ENCODE measurements around the gene TNNT2.

The TNNT2 gene

DNA sequence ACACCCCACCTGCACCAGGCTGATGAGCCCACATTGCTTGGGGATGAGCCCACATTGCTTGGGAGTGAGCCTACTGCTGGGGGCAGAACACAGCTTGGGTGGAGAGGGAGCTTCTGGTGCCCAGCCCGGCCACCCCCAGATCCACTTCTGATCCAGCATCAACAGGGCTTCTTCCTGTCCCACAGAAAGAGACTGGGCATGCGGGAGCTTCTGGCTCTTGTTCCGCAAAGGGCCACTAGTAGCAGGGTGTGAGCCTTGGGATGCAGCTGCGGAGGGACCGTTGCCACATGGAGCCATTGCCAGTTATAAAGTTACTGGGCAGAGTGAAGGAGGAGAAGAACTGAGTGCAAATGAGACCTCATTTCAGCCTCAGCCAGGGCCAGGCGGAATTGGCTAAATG, 57.8 kb downstream of the TNNT2 start:
- no peaks in the 10 kb centered on the region for H3K9me3 Mint-ChIP-seq
- ATAC-seq, result no peak
- no peaks in the 10 kb centered on the region for H3K36me3 Mint-ChIP-seq (ENCODE audit: low read depth)

DNA sequence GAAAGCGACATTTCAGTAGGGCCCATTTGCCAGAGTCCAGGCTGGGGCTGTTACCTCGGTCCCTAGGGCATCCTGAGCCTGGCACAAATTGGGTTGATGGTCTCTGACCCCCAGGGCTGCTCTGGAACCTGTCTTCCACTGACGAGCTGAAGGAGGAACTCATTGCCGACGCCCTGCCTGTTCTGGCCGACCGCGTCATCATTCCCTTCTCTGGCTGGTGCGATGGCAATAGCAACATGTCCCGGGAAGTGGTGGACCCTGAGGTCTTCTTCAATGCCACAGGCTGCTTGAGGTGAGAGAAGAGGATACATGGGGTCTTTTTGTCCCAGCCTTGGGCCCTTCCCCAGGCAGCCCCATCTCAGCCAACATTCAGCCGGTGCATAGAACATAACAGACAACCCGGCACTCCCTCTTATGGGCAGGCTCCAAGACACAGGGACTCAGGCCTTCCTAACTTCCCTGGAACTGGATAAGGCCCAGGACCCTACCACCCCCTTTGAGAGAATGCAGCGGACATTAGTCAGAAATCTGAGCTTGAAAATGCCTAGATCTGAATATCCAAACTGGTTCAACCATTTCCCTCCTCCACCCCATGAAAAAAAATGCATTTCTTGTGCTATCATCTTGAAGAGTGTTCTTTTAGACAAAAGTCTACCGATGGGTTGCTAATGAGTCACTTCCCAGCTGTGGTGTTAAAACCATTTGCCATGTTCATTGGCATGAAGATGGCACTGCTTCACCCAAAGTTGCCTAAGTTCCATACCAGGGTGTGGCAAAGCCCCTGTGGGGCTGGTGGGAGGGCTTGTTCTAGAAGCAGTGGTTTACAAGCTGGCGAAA, 58.8 kb downstream of the TNNT2 start:
- Mint-ChIP-seq H3K4me1 (no peaks in the 10 kb centered on the region), H3K27me3 (peaks cover 3% of the 10 kb centered on the region), H3K27ac (no peak overlapping the region), H3K9me3 (no peaks in the 10 kb centered on the region), H3K36me3 (ENCODE audit: low read depth) (no peaks in the 10 kb centered on the region), H3K4me3 (no peak overlapping the region)
- ATAC-seq, result no peak
- DNase-seq, result no peak

More for the DNA sequence above, 57.8 kb downstream of the TNNT2 start:
- no peak overlapping the region for H3K4me3 Mint-ChIP-seq
- no peak for DNase-seq
- H3K27ac Mint-ChIP-seq, result no peak overlapping the region
- no peaks in the 10 kb centered on the region for H3K4me1 Mint-ChIP-seq
- H3K27me3 Mint-ChIP-seq, result peaks cover 3% of the 10 kb centered on the region

DNA sequence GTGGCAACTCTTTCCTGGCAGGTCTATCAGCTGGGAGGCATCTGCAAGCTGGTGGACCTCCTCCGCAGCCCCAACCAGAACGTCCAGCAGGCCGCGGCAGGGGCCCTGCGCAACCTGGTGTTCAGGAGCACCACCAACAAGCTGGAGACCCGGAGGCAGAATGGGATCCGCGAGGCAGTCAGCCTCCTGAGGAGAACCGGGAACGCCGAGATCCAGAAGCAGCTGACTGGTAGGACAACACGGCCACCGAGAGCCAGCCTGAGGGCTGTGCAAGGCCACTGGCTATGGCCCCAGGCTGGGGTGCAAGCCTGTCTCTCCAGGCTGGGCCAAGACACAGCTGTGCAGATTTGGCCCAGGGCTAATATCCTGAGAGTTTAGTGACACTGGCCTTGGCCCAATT, 59.9 kb downstream of the TNNT2 start:
- no peak overlapping the region for H3K4me3 Mint-ChIP-seq
- H3K9me3 Mint-ChIP-seq, result no peaks in the 10 kb centered on the region
- DNase-seq (no peak), ATAC-seq (no peak)
- no peaks in the 10 kb centered on the region for H3K4me1 Mint-ChIP-seq
- peaks cover 3% of the 10 kb centered on the region for H3K27me3 Mint-ChIP-seq
- no peak overlapping the region for H3K27ac Mint-ChIP-seq
- no peaks in the 10 kb centered on the region for H3K36me3 Mint-ChIP-seq (ENCODE audit: low read depth)

- Mint-ChIP-seq H3K9me3 (no peaks in the 10 kb centered on the region), H3K4me3 (no peak overlapping the region)
These were observed 60.9 kb downstream of the TNNT2 start for GRCh38 chr1:201316556-201316955.

DNA sequence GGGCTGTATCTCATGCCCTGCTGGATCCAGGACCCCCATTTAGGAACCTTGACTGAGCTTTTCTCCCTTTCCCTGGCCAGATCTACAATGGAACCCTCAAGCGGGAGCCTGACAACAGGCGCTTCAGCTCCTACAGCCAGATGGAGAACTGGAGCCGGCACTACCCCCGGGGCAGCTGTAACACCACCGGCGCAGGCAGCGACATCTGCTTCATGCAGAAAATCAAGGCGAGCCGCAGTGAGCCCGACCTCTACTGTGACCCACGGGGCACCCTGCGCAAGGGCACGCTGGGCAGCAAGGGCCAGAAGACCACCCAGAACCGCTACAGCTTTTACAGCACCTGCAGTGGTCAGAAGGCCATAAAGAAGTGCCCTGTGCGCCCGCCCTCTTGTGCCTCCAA, 64.4 kb downstream of the TNNT2 start:
- ATAC-seq (no peak), DNase-seq (no peak)
- Mint-ChIP-seq H3K4me3 (no peak overlapping the region), H3K27me3 (peaks cover 16% of the 10 kb centered on the region), H3K27ac (no peak overlapping the region), H3K9me3 (no peaks in the 10 kb centered on the region), H3K36me3 (ENCODE audit: low read depth) (no peaks in the 10 kb centered on the region), H3K4me1 (peaks cover 4% of the 10 kb centered on the region)

More at GRCh38 chr1:201316556-201316955, 60.9 kb downstream of the TNNT2 start:
- no peak overlapping the region for H3K27ac Mint-ChIP-seq
- DNase-seq (no peak), ATAC-seq (no peak)
- H3K36me3 Mint-ChIP-seq (ENCODE audit: low read depth), result no peaks in the 10 kb centered on the region
- peaks cover 3% of the 10 kb centered on the region for H3K27me3 Mint-ChIP-seq
- no peaks in the 10 kb centered on the region for H3K4me1 Mint-ChIP-seq

DNA sequence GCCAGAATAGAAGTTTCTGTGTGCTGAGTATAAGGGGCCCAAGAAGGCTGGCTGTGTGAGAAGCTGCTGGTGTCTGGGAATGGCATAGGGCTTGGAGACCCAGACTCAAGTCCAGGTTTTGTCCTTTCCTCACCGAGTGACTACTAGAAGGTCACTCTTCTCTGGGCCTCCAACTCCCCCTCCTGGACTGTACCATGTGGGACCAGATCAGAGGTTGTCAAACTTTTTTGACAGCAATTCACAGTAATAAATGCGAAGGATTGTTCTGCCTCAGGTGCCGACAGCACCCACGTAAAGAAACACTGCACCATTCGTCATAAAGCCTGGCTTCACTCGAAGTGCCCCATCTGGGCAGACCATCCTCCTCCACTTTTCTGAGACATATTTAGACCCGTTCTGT, 65.2 kb downstream of the TNNT2 start:
- peaks cover 20% of the 10 kb centered on the region for H3K27me3 Mint-ChIP-seq

GRCh38 chr1:201311356-201312011, 66.0 kb downstream of the TNNT2 start:
- no peak overlapping the region for H3K4me3 Mint-ChIP-seq
- no peaks in the 10 kb centered on the region for H3K9me3 Mint-ChIP-seq
- DNase-seq, result peak; percentile 18
- no peak overlapping the region for H3K27ac Mint-ChIP-seq
- no peaks in the 10 kb centered on the region for H3K36me3 Mint-ChIP-seq (ENCODE audit: low read depth)
- peaks cover 20% of the 10 kb centered on the region for H3K27me3 Mint-ChIP-seq
- ATAC-seq, result peak; percentile 71
- peaks cover 4% of the 10 kb centered on the region for H3K4me1 Mint-ChIP-seq

More for the DNA sequence above, 65.2 kb downstream of the TNNT2 start:
- ATAC-seq (no peak), DNase-seq (no peak)
- H3K27ac Mint-ChIP-seq, result no peak overlapping the region
- H3K36me3 Mint-ChIP-seq (ENCODE audit: low read depth), result no peaks in the 10 kb centered on the region
- H3K4me3 Mint-ChIP-seq, result no peak overlapping the region
- H3K9me3 Mint-ChIP-seq, result no peaks in the 10 kb centered on the region
- peaks cover 4% of the 10 kb centered on the region for H3K4me1 Mint-ChIP-seq

GRCh38 chr1:201310986-201311355, 66.5 kb downstream of the TNNT2 start:
- peaks cover 4% of the 10 kb centered on the region for H3K4me1 Mint-ChIP-seq
- DNase-seq (no peak), ATAC-seq (no peak)
- peaks cover 19% of the 10 kb centered on the region for H3K27me3 Mint-ChIP-seq
- no peak overlapping the region for H3K4me3 Mint-ChIP-seq
- no peak overlapping the region for H3K27ac Mint-ChIP-seq
- H3K9me3 Mint-ChIP-seq, result no peaks in the 10 kb centered on the region
- no peaks in the 10 kb centered on the region for H3K36me3 Mint-ChIP-seq (ENCODE audit: low read depth)

- H3K9me3 Mint-ChIP-seq, result no peaks in the 10 kb centered on the region
- H3K36me3 Mint-ChIP-seq (ENCODE audit: low read depth), result no peaks in the 10 kb centered on the region
- H3K27me3 Mint-ChIP-seq, result peaks cover 17% of the 10 kb centered on the region
These were observed 67.1 kb downstream of the TNNT2 start for GRCh38 chr1:201310251-201310985.

DNA sequence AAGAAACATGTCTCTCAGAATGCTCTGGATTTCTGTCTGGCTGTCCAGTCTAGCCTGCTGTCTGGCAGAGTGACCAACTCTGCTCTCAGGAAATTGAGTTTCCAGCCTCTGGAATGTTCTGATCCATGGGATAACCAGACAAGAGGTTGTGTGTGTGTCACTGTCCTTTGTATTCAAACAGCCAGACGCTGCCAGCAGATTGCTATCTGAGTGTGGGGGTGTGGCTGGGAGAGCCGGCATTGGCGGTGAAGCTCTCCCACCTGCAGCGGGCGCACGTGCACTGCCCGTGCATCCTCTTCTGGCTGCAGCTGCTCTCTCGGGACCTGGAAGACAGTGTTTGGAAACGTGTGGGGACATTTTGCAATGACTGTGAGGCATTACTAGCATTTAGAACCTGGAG, 68.1 kb downstream of the TNNT2 start:
- no peak overlapping the region for H3K4me3 Mint-ChIP-seq
- H3K36me3 Mint-ChIP-seq (ENCODE audit: low read depth), result no peaks in the 10 kb centered on the region
- no peak for DNase-seq
- no peak overlapping the region for H3K27ac Mint-ChIP-seq
- peaks cover 4% of the 10 kb centered on the region for H3K4me1 Mint-ChIP-seq
- no peaks in the 10 kb centered on the region for H3K9me3 Mint-ChIP-seq
- no peak for ATAC-seq
- peaks cover 17% of the 10 kb centered on the region for H3K27me3 Mint-ChIP-seq

More at GRCh38 chr1:201310251-201310985, 67.1 kb downstream of the TNNT2 start:
- H3K27ac Mint-ChIP-seq, result no peak overlapping the region
- ATAC-seq (no peak), DNase-seq (no peak)
- H3K4me1 Mint-ChIP-seq, result peaks cover 4% of the 10 kb centered on the region
- no peak overlapping the region for H3K4me3 Mint-ChIP-seq
